HepG2 (cell line): Measurements from ENCODE around the gene SIK3. TPM values are rescaled to one million over a fixed set of nuclear protein-coding genes. Genes with fewer than 3 reads are reported as not detected.

Source experiments
- ATAC-seq: fragments of 200-7000 bp; cut with Tn5 transposase; 3 replicates; pipeline ENCODE4 v1.9.1; 2020; ENCODE audit warnings: mild to moderate bottlenecking, moderate library complexity
- BruUV-seq: library from RNA; stranded (reverse); fragments of 400-500 nt; replicated peaks from 2 replicates; lab custom pipeline; 2021; lab: Mats Ljungman, UMichigan
- CTCF ChIA-PET: fragments of 300-600 bp; formaldehyde crosslinking; extraction: SDS; loops from one replicate; lab custom pipeline; 2021; ENCODE audit warnings: low total read pairs, inconsistent platforms, low intra/inter-chr PET ratio; lab: Yijun Ruan, JAX
- POLR2A ChIA-PET: fragments of 350-600 bp; sonication (Branson Sonifier 250); formaldehyde crosslinking; loops from one replicate; lab custom pipeline; 2020; ENCODE audit warnings: antibody characterized with exemption, inconsistent platforms; lab: Yijun Ruan, JAX
- DNase-seq: peaks from one replicate; pipeline ENCODE4 v3.0.0-alpha.2; 2015; ENCODE audit warnings: low spot score
- FAIRE-seq: peaks from 3 replicates; lab custom pipeline; 2011; peaks lifted over from hg19 to GRCh38; lab: Jason Lieb, UNC
- H2AFZ ChIP-seq: one replicate; pipeline ENCODE4 v1.6.1; 2011; ENCODE audit warnings: low read length, inconsistent platforms
- H3K27ac ChIP-seq: fragments of 300-600 bp; 3 replicates; pipeline ENCODE4 v1.8.0; 2011; ENCODE audit warnings: mixed run types, mild to moderate bottlenecking, mixed read lengths, low read length, inconsistent platforms; ENCODE audit not compliant: insufficient read depth; ENCODE audit errors: extremely low read length
- H3K27me3 ChIP-seq, 2 experiments: fragments of 200-600 bp in 1 of 2; 2 replicates in 1 of 2; 3 replicates in 1 of 2; pipeline versions ENCODE4 v1.6.0 to v1.8.0; 2011; ENCODE audit warnings: low read length in 2 of 2, mild to moderate bottlenecking in 2 of 2, moderate library complexity in 2 of 2, inconsistent platforms in 1 of 2; ENCODE audit not compliant: insufficient read depth in 2 of 2, control insufficient read depth in 1 of 2
- H3K36me3 ChIP-seq, 2 experiments: fragments of 200-600 bp in 1 of 2; replicated peaks in 1 of 2; 2 replicates in 1 of 2; 3 replicates in 1 of 2; pipeline versions ENCODE4 v1.5.1 to v1.8.0; 2011; ENCODE audit warnings: low read length in 2 of 2, inconsistent platforms in 1 of 2; ENCODE audit not compliant: insufficient read depth in 2 of 2, control insufficient read depth in 1 of 2
- H3K4me1 ChIP-seq: 2 replicates; pipeline ENCODE4 v1.5.1; 2012; ENCODE audit warnings: low read length, inconsistent platforms; ENCODE audit not compliant: insufficient read depth
- H3K4me2 ChIP-seq: 2 replicates; pipeline ENCODE4 v1.6.0; 2011; ENCODE audit warnings: low read depth, low read length, inconsistent platforms
- H3K4me3 ChIP-seq, 3 experiments: fragments of 200-600 bp in 1 of 3; sonication (generic), shearing (Covaris generic) in 1 of 3; replicated peaks in 1 of 3; 2 replicates each; pipeline ENCODE4 v1.5.1; 2011 to 2016; ENCODE audit warnings: low read length in 3 of 3, inconsistent platforms in 2 of 3, low read depth in 2 of 3, mild to moderate bottlenecking in 2 of 3, control low read depth in 1 of 3, mixed read lengths in 1 of 3; ENCODE audit not compliant: insufficient read depth in 1 of 3
- H3K79me2 ChIP-seq: one replicate; pipeline ENCODE4 v1.6.1; 2011; ENCODE audit warnings: low read length, inconsistent platforms; ENCODE audit not compliant: insufficient read depth
- H3K9ac ChIP-seq: 2 replicates; pipeline ENCODE4 v1.6.0; 2011; ENCODE audit warnings: mild to moderate bottlenecking, low read depth, low read length, inconsistent platforms; ENCODE audit not compliant: insufficient read depth
- H3K9me3 ChIP-seq: 2 replicates; pipeline ENCODE4 v1.5.1; 2012; ENCODE audit warnings: mild to moderate bottlenecking, low read length
- H4K20me1 ChIP-seq: 2 replicates; pipeline ENCODE4 v1.6.0; 2011; ENCODE audit warnings: inconsistent platforms, mild to moderate bottlenecking, low read length, moderate library complexity; ENCODE audit not compliant: insufficient read depth
- ARID5B ChIP-seq: IDR thresholded peaks from 2 replicates; pipeline ENCODE4 v1.4.0; 2020; ENCODE audit warnings: mild to moderate bottlenecking, missing genetic modification reagents
- BCL3 ChIP-seq: sonication (generic); formaldehyde crosslinking; IDR thresholded peaks from 2 replicates; pipeline ENCODE4 v1.5.1; 2020; ENCODE audit warnings: mild to moderate bottlenecking, missing genetic modification reagents, moderate library complexity
- GZF1 ChIP-seq: sonication (generic); formaldehyde crosslinking; IDR thresholded peaks from 2 replicates; pipeline ENCODE4 v1.5.1; 2020; ENCODE audit warnings: mild to moderate bottlenecking, missing genetic modification reagents
- KMT2A ChIP-seq: sonication (generic); formaldehyde crosslinking; IDR thresholded peaks from 2 replicates; pipeline ENCODE4 v1.4.0; 2020; ENCODE audit warnings: missing genetic modification reagents
- MXI1 ChIP-seq: IDR thresholded peaks from 3 replicates; pipeline ENCODE4 v1.6.1; 2012; ENCODE audit warnings: low read depth, low read length, inconsistent platforms, borderline replicate concordance
- PTBP1 ChIP-seq: fragments of 200-400 bp; formaldehyde crosslinking; IDR thresholded peaks from 2 replicates; pipeline ENCODE4 v1.6.1; 2018; ENCODE audit warnings: low read length, low read depth; ENCODE audit not compliant: poor library complexity, severe bottlenecking
- RFX3 ChIP-seq: IDR thresholded peaks from 2 replicates; pipeline ENCODE4 v1.6.1; 2016; ENCODE audit warnings: missing biosample characterization, missing genetic modification reagents
- TAF1 ChIP-seq: sonication (generic); formaldehyde crosslinking; IDR thresholded peaks from 2 replicates; pipeline ENCODE4 v1.4.0; 2020; ENCODE audit warnings: missing genetic modification reagents
- TBX2 ChIP-seq: sonication (generic); formaldehyde crosslinking; IDR thresholded peaks from 2 replicates; pipeline ENCODE4 v1.5.0; 2020; ENCODE audit warnings: missing genetic modification reagents, mild to moderate bottlenecking, borderline replicate concordance
- ZFP82 ChIP-seq: sonication (generic); formaldehyde crosslinking; IDR thresholded peaks from 2 replicates; pipeline ENCODE4 v1.5.1; 2020; ENCODE audit warnings: mild to moderate bottlenecking, missing genetic modification reagents, borderline replicate concordance
- ZNF224 ChIP-seq: sonication (generic); formaldehyde crosslinking; IDR thresholded peaks from 2 replicates; pipeline ENCODE4 v1.5.0; 2020; ENCODE audit warnings: mild to moderate bottlenecking, missing genetic modification reagents
- ZNF557 ChIP-seq: sonication (generic); formaldehyde crosslinking; IDR thresholded peaks from 2 replicates; pipeline ENCODE4 v1.4.0; 2020; ENCODE audit warnings: missing genetic modification reagents
- ZNF678 ChIP-seq: sonication (generic); formaldehyde crosslinking; IDR thresholded peaks from 2 replicates; pipeline ENCODE4 v1.4.0; 2020; ENCODE audit warnings: mild to moderate bottlenecking, missing genetic modification reagents
- ZNF878 ChIP-seq: sonication (generic); formaldehyde crosslinking; IDR thresholded peaks from 2 replicates; pipeline ENCODE4 v1.8.1; 2023; ENCODE audit warnings: mild to moderate bottlenecking, missing genetic modification reagents, moderate library complexity
- WGBS: methylation state at CpG from one replicate; pipeline ENCODE4 v1.1.6; 2017; ENCODE audit warnings: low lambda C conversion rate; 5-methylcytosine and 5-hydroxymethylcytosine counted together
- in situ Hi-C: cut with HindIII; loops from 2 replicates; pipeline ENCODE4 v1.10.0; 2017; ENCODE audit warnings: low pct_unique_long_range_greater_than_20kb; ENCODE audit not compliant: extremely low pct_ligation_motif_present
- intact Hi-C: fragments of 100-400 bp; cut with micrococcal nuclease; formaldehyde crosslinking; loops from one replicate; pipeline ENCODE4 v1.10.0; 2022; ENCODE audit not compliant: unreplicated experiment
- polyA plus RNA-seq, 8 experiments: library from polyadenylated mRNA; depleted of rRNA in 3 of 8; stranded (reverse) in 7 of 8; unstranded in 1 of 8; fragments of >200 nt; fragmentation: Illumina TruSeq in 4 of 8; extraction: Trizol in 4 of 8; gene quantifications; 2 replicates each; pipeline versions ENCODE4 v1.2.1 to v1.2.3, GENCODE V29; 2011 to 2016; ENCODE audit warnings: low read depth in 4 of 8, missing spikeins in 1 of 8, mixed read lengths in 1 of 8; ENCODE audit not compliant: insufficient read depth in 1 of 8
- total RNA-seq, 5 experiments: library from RNA; depleted of rRNA; stranded (reverse); fragments of >200 nt; fragmentation: Illumina TruSeq; extraction: Trizol; gene quantifications; 2 replicates each; pipeline ENCODE4 v1.2.3, GENCODE V29; 2016; ENCODE audit warnings: low read depth in 1 of 5
- TF ChIP-seq, protein P1 (sequence below): sonication (generic); formaldehyde crosslinking; IDR thresholded peaks from 2 replicates; pipeline ENCODE4 v1.5.0; 2020; ENCODE audit warnings: missing genetic modification reagents
- TF ChIP-seq, protein P2 (sequence below): sonication (generic); formaldehyde crosslinking; IDR thresholded peaks from 2 replicates; pipeline ENCODE4 v1.4.0; 2020; ENCODE audit warnings: missing genetic modification reagents

SIK3 gene
- total and polyA plus RNA-seq, 2 of the 13 experiments (the other 11 are each of a cell fraction or from before 2014, with no cell fraction given) = 5.7 to 9.8 TPM

GRCh38 chr11:116955949-116956348, 142.3 kb downstream of the SIK3 start:
- FAIRE-seq = no peak
- POLR2A ChIA-PET = no interaction called here
- H3K4me3 ChIP-seq = no peak overlapping the region
- H4K20me1 ChIP-seq = no peaks in the 10 kb centered on the region; the same call in 1 of the 2 replicates
- H2AFZ ChIP-seq = no peak overlapping the region
- no peak overlapping the region for H3K4me2 ChIP-seq
- in situ Hi-C loops = no loop called here
- ATAC-seq = no peak
- WGBS = 91% methylated on average over 4 of the region's 4 CpGs
- peaks cover 13 to 27% of the 10 kb centered on the region in 2 experiments; a peak in 4 of 5 replicates for H3K36me3 ChIP-seq
- intact Hi-C loops = no loop called here
- CTCF ChIA-PET = no interaction called here
- H3K27ac ChIP-seq = no peak overlapping the region
- H3K4me1 ChIP-seq = no peaks in the 10 kb centered on the region
- BruUV-seq = no TSS peak
- DNase-seq = no peak
- H3K9me3 ChIP-seq = no peaks in the 10 kb centered on the region
- H3K27me3 ChIP-seq = no peaks in the 10 kb centered on the region
- peaks cover 3% of the 10 kb centered on the region for H3K79me2 ChIP-seq
- H3K9ac ChIP-seq = no peak overlapping the region
- TF ChIP-seq ZFP82 (CRISPR knock-in tag) (no peak), KMT2A (CRISPR knock-in tag) (no peak), TAF1 (CRISPR knock-in tag) (no peak), ZNF678 (no peak), RFX3 (no peak), ZNF557 (CRISPR knock-in tag) (no peak), TBX2 (no peak), ZNF224 (no peak), GZF1 (CRISPR knock-in tag) (no peak), ZNF878 (CRISPR knock-in tag) (no peak), ARID5B (CRISPR knock-in tag) (no peak), PTBP1 (no peak), BCL3 (CRISPR knock-in tag) (no peak), MXI1 (no peak)
- TF ChIP-seq, protein P1, sequence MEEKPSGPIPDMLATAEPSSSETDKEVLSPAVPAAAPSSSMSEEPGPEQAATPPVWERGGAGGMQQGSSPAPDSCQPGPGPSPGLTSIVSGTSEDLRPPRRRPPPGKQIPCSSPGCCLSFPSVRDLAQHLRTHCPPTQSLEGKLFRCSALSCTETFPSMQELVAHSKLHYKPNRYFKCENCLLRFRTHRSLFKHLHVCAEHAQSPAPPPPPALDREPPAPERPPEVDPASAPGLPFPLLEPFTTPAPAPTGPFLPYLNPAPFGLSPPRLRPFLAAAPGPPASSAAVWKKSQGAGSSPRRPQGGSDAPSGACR (CRISPR knock-in tag) = no peak
- TF ChIP-seq, protein P2, sequence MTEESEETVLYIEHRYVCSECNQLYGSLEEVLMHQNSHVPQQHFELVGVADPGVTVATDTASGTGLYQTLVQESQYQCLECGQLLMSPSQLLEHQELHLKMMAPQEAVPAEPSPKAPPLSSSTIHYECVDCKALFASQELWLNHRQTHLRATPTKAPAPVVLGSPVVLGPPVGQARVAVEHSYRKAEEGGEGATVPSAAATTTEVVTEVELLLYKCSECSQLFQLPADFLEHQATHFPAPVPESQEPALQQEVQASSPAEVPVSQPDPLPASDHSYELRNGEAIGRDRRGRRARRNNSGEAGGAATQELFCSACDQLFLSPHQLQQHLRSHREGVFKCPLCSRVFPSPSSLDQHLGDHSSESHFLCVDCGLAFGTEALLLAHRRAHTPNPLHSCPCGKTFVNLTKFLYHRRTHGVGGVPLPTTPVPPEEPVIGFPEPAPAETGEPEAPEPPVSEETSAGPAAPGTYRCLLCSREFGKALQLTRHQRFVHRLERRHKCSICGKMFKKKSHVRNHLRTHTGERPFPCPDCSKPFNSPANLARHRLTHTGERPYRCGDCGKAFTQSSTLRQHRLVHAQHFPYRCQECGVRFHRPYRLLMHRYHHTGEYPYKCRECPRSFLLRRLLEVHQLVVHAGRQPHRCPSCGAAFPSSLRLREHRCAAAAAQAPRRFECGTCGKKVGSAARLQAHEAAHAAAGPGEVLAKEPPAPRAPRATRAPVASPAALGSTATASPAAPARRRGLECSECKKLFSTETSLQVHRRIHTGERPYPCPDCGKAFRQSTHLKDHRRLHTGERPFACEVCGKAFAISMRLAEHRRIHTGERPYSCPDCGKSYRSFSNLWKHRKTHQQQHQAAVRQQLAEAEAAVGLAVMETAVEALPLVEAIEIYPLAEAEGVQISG (CRISPR knock-in tag) = no peak
- TF ChIP-seq, all 625 proteins: peak for 0
